CD4-positive, alpha-beta T cell treated with Interleukin-10 for 1 hour (primary cell): ENCODE measurements around the gene PLEKHA5.
"Not testable (repeated sequence)": the region's sequence is repeated elsewhere in the genome, so short reads cannot be mapped to it uniquely, and the experiment has no call there.

Experiments used
- DNase-seq: peaks from one replicate; pipeline ENCODE4 v3.0.0-alpha.2; 2020

The PLEKHA5 gene

DNA sequence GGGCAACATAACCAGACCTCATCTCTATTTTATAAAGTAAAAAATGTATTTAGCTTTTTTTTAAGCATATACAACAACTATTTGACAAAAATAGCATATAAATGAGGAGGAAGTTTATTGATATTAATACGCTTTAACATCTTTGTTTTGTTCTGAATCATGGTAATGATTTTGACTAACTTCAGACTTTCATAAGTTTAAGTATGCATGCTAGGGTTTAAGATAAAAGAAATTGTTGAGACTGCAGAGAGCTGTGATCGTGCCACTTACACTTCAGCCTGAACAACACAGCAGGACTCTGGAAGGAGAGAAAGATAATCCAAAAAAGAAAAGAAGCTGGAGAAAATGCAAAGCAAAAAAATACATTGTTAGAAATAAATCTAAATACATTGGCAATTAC is 221.8 kb downstream of the PLEKHA5 start:
- no peak for DNase-seq

GRCh38 chr12:19369691-19370148 is 240.2 kb downstream of the PLEKHA5 start:
- no peak for DNase-seq

DNA sequence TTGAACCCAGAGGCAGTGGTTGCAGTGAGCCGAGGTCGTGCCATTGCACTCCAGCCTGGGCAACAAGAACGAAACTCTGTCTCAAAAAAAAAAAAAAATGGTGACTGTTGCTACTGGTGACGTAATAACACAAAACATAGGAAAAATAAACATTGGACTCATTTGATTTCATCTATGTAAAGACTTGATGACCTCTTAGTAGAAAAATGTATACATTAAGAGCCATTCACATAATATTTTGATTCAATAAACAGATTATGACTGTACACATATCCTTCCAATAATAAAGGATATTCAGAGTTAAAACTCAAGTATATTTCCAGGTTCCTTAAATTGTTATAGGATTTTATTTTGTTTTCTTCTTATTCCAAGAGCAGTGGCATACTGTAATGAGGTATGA is 244.1 kb downstream of the PLEKHA5 start:
- no peak for DNase-seq

GRCh38 chr12:19375888-19376287 is 246.4 kb downstream of the PLEKHA5 start:
- no peak for DNase-seq

- no peak for DNase-seq
These were observed 247.2 kb downstream of the PLEKHA5 start for GRCh38 chr12:19376691-19377090.

GRCh38 chr12:19382111-19382526 is 252.6 kb downstream of the PLEKHA5 start:
- DNase-seq = peak; percentile 15

DNA sequence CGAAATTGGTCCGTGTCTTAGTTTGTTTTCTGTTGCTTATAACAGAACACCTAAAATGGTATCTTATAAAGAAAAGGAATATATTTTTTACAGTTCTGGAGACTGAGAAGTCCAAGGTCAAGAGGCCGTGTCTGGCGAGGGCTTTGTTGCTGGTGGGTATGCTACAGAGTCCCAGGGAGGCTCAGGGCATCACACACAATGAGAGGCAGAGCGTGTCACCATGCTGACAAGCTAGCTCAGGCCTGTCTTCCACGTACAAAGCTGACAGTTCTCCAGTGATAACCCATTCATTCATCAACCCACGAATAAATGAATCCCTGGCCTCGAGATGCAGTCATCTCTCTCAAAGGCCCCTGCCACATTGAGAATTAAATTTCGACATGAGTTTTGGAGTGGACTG is 253.0 kb downstream of the PLEKHA5 start:
- DNase-seq = no peak

GRCh38 chr12:19387161-19387560 is 257.6 kb downstream of the PLEKHA5 start:
- no peak for DNase-seq

DNA sequence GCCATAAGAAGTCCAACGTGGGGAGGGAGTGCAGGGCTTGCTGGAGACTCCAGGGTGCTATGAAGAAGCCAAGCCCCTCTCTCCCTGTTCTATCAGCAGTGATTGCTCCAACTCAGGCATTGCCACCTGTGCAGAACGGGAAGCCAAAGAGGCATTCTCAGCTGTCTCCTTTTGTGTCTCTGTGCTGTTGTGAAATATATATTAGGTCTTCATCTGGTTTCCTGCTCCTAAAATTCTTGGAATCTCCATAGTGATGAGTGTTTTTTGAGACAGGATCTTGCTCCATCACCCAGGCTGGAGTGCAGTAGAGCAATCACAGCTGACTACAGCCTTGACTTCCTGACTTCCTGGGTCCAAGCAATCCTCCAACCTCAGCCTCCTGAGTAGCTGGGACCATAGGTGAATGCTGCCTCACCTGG is 258.6 kb downstream of the PLEKHA5 start:
- DNase-seq = no peak

DNA sequence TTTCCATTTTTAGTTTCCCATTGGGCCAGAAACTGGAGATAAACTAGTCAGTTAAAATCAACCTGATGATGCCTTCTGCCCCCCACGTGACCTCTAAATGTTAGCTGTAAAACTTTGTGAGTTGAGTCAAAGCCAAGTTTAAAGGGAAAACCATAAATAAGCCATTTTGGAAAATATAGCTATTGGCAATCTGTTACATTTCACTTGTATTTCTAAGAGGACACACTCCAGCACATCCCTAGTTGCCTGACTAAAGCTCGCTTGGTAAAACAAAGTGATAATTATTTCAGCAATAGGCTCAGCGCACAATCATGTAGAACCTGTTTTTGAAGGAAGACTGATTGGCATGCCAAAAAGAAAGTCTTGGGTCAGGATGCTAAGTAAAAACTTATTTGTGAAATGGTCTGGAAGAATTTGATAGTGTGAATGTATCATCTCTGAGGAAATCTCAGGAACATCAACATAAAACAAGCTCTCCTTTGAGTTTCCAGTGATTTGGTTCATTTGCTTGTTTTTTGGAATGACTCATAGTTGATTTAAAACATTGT is 260.6 kb downstream of the PLEKHA5 start:
- no peak for DNase-seq

- DNase-seq = not testable (repeated sequence)
These were observed 263.1 kb downstream of the PLEKHA5 start for GRCh38 chr12:19392644-19393043.

- no peak for DNase-seq
These were observed 264.9 kb downstream of the PLEKHA5 start for GRCh38 chr12:19394385-19394784.

GRCh38 chr12:19397534-19397933 is 268.0 kb downstream of the PLEKHA5 start:
- DNase-seq = no peak

- no peak for DNase-seq
These were observed 269.1 kb downstream of the PLEKHA5 start for GRCh38 chr12:19398376-19399363.

DNA sequence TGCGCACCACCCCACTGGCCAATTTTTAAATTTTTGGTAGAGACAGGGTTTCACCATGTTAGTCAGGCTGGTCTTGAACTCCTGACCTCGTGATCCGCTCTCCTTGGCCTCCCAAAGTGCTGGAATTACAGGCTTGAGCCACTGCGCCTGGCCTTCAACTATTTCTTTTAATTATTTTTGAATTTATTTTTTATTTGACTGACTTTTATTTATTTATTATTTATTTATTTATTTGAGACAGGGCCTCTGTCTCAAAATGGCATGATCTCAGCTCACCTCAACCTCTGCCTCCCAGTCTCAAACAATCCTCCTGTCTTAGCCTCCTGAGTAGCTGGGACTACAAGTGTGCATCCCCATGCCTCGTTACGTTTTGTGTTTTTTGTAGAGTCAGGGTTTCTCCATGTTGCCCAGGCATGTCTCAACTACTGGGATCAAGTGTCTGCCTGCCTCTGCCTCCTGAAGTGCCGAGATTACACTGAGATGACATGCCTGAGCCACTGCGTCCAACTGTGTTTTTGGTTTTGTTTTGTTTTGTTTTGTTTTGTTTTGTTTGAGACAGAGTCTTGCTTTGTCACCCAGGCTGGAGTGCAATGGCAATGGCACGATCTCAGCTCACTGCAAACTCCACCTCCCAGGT is 271.2 kb downstream of the PLEKHA5 start:
- not testable (repeated sequence) for DNase-seq

DNA sequence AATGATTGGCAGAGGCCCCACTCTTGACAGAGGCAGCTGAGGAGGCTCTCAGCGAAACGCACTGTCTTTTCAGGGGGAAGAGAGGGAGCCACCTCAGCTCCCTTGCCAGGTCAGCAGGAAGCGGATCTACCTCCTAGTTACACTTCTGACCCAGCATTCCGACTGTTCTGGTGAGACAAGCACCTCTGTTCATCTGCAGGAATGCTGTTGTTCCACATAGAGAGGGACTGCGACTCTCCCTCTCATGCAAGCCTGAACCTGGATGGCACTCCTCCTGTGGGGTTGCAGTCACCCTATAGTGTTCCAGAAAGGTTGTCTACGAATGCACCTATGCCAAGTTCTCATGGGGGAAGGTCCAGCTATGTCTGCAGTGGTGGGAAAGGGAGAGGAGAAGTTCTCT is 272.7 kb downstream of the PLEKHA5 start:
- DNase-seq = no peak

DNA sequence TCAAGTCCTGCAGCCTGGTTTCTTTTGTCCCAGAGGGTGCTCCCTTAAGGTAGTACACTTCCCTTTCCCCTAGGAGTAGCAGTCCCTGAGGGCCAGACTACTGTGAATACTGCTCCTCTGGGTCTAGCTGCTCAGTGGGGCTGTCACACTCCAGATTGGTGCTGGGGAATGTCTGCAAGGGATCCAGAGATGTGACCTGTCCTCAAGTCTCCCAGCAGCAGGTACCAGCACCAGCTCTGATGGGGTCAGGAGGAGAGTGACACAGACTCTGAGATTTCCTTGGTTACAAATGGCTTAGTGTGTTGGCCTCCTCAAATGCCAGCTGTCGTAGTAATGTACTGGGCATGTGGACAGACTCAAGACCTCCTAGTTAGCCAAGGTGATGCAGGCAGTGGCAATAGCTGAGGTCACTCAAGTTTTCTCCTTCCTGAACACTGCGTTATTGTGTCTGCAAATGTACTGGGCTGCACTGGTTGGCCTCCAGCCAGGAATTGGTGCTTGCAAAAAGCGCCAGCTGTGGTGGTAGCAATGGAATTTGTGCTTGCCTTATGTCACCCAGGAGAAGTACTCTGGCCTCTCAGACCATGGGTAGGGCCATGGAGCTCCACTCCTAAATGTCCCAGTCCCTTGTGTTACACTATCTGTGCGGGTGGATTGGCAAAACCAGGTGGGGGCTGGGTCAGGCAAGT is 273.4 kb downstream of the PLEKHA5 start:
- no peak for DNase-seq

DNA sequence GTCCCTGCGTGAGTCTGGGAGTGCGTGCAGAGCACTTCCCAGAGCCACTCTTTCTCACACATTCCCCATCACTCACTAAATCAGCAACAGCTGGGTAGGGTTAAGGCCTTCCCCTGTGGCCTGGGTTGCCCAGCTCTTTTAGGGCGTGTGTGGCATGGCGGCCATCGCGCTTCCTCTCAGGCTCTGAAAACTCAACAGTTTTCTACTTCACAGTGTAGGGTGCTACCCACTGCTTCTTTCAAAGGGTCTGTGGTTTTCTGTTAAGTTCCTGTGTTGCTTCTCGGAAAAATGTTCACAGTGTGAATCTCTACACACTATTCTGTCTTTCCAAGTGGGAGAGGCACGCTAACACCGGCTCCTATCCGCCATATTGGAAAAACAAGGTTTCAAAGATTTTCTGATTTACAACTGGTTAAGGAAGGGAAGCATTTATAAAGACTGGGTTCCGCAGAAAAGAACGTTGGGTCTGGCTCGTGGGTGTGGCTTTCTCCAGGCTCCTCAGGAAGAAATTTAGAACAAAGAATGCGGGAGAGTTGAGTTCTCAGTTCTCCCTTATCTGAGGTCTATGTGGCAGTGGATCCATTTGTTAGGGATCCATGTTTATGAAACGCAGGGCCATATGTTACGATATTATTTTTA is 274.8 kb downstream of the PLEKHA5 start:
- DNase-seq = peak; percentile 45

DNA sequence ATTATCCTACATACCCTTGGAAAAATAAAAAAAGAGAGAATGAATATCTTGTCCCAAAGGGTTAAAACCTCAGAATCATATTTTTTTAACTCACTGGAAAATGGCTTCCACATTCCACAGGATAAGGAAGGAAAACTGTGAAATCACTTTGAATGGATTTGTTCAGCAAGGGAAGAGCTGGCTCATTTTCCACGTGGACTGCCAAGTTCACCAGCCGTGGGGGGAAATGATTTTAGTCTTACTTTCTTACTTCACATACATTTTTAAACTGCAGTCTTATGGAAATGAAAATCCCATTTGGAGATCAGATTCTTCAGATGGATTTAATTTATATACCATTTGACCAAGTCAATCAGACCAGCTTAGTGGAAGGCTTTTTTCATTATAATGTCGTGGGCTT is 279.8 kb downstream of the PLEKHA5 start:
- DNase-seq = no peak

- DNase-seq = no peak
These were observed 280.7 kb downstream of the PLEKHA5 start for GRCh38 chr12:19410211-19410610.

GRCh38 chr12:19410629-19411185 is 281.2 kb downstream of the PLEKHA5 start:
- no peak for DNase-seq
